ENCODE data around the gene PLEKHA7. TPM values are rescaled to one million over a fixed set of nuclear protein-coding genes. Genes with fewer than 3 reads are reported as not detected.

Gene PLEKHA7
- total and polyA plus RNA-seq, 8 donors = 14.9 to 29.9 (median 20.0) TPM

- no peaks in the 10 kb centered on the region for H3K4me1 ChIP-seq
- no peak for DNase-seq
- H3K9me3 ChIP-seq = no peaks in the 10 kb centered on the region
- ATAC-seq = peak in 2 of 4 donors; percentile 26 to 50
- no peaks in the 10 kb centered on the region for H3K27me3 ChIP-seq
- no peak overlapping the region for H3K4me3 ChIP-seq
- WGBS, 2 donors = 90 to 94% methylated on average over 8 of the region's 8 CpGs
- FAIRE-seq = no peak
- intact Hi-C loops (cut with DNase I) = no loop called here
- peaks cover 0 to 24% (median 0%) of the 10 kb centered on the region in 3 donors for H3K36me3 ChIP-seq
- TF ChIP-seq CTCF (IDR thresholded peaks at IDR 0.05) = no peak
- peak overlapping the region in 1 of 4 donors; percentile 50 for H3K27ac ChIP-seq
Observed at GRCh38 chr11:16795146-16795545, 219.1 kb downstream of the PLEKHA7 start.

GRCh38 chr11:16794047-16794818, 220.0 kb downstream of the PLEKHA7 start:
- FAIRE-seq = no peak
- no peak for ATAC-seq
- intact Hi-C loops (cut with DNase I) = no loop called here

GRCh38 chr11:16793511-16793910, 220.7 kb downstream of the PLEKHA7 start:
- intact Hi-C loops (cut with DNase I) = no loop called here
- Histone ChIP-seq H3K36me3 (peaks cover 0 to 24% (median 2%) of the 10 kb centered on the region in 3 donors), H3K4me3 (no peak overlapping the region), H3K27me3 (no peaks in the 10 kb centered on the region), H3K4me1 (no peaks in the 10 kb centered on the region), H3K27ac (no peak overlapping the region), H3K9me3 (no peaks in the 10 kb centered on the region)
- ATAC-seq (no peak), DNase-seq (no peak), FAIRE-seq (no peak)
- TF ChIP-seq CTCF (IDR thresholded peaks at IDR 0.05) = no peak
- WGBS, 2 donors = 89 to 91% methylated on average over 3 of the region's 3 CpGs

More at GRCh38 chr11:16794047-16794818, 220.0 kb downstream of the PLEKHA7 start:
- peaks cover 0 to 24% (median 2%) of the 10 kb centered on the region in 3 donors for H3K36me3 ChIP-seq
- no peaks in the 10 kb centered on the region for H3K4me1 ChIP-seq
- H3K27me3 ChIP-seq = no peaks in the 10 kb centered on the region
- WGBS, 2 donors = 91 to 95% methylated on average over 17 of the region's 17 CpGs
- no peak for DNase-seq
- H3K27ac ChIP-seq = no peak overlapping the region
- no peaks in the 10 kb centered on the region for H3K9me3 ChIP-seq
- TF ChIP-seq CTCF (IDR thresholded peaks at IDR 0.05) = no peak
- H3K4me3 ChIP-seq = no peak overlapping the region

- DNase-seq (no peak), FAIRE-seq (no peak), ATAC-seq (no peak)
Observed at GRCh38 chr11:16793009-16793408, 221.2 kb downstream of the PLEKHA7 start.

More at GRCh38 chr11:16793009-16793408, 221.2 kb downstream of the PLEKHA7 start:
- peaks cover 0 to 24% (median 2%) of the 10 kb centered on the region in 3 donors for H3K36me3 ChIP-seq
- TF ChIP-seq CTCF (IDR thresholded peaks at IDR 0.05) = no peak
- H3K27me3 ChIP-seq = no peaks in the 10 kb centered on the region
- no peak overlapping the region for H3K4me3 ChIP-seq
- intact Hi-C loops (cut with DNase I) = no loop called here
- 90 to 100% methylated on average over 3 of the region's 3 CpGs for WGBS, 2 donors
- no peak overlapping the region for H3K27ac ChIP-seq
- peaks cover 0 to under 1% (median 0%) of the 10 kb centered on the region in 3 donors for H3K4me1 ChIP-seq
- H3K9me3 ChIP-seq = no peaks in the 10 kb centered on the region
